Neuron (in vitro differentiated cells): ENCODE measurements around the gene MGLL.

ENCODE experiments used
- H2AFZ ChIP-seq: one replicate; pipeline ENCODE4 v1.6.1; 2013; ENCODE audit warnings: low read depth, mild to moderate bottlenecking, inconsistent platforms, low read length, moderate library complexity
- H3K27me3 ChIP-seq: one replicate; pipeline ENCODE4 v1.6.1; 2013; ENCODE audit warnings: low read length; ENCODE audit not compliant: insufficient read depth
- H3K36me3 ChIP-seq: one replicate; pipeline ENCODE4 v1.6.1; 2013; ENCODE audit warnings: low read length; ENCODE audit not compliant: insufficient read depth
- H3K4me1 ChIP-seq: one replicate; pipeline ENCODE4 v1.6.1; 2013; ENCODE audit warnings: low read length; ENCODE audit not compliant: insufficient read depth
- H3K4me3 ChIP-seq: 2 replicates; pipeline ENCODE4 v1.5.1; 2013; ENCODE audit warnings: mild to moderate bottlenecking, low read length, moderate library complexity
- H3K9me3 ChIP-seq: one replicate; pipeline ENCODE4 v1.6.1; 2013; ENCODE audit warnings: low read length

MGLL gene

DNA sequence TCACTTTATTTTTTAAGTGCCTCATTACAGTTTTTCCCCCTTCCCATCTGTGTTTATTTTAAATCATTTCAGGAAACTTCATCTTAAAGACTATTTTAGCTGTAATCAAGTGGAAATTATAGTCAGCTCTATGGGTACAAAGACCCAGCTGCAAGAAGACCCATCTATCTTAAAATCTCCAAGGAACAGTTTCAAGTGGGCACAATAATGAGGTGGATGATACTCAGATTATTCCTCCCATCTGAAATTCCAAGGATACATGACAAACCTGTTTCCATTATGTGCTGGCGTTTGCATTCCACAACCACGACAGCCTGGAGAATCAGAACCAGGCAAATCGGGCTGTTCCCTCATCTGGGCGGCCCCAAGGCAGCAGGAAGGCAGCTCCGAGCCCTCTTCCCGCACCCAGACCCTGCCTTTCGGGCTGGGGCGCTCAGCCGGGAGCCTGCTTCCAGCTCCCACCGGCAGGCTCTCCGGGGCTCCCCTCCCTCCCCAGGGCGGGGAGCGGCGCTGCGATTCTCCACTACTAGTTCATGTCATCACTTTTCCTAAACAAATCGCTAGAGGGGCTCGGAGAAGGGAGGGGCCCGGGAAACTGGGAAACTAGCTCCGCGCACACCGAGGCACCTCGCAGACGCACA, at the start of gene MGLL:
Gene MGLL (minus strand): TSS at position 475 of the 641 bp plus-strand sequence. CDS start 197 bp downstream, at position 278.
- H3K9me3 ChIP-seq, result no peaks in the 10 kb centered on the region
- peak within 1 kb of the TSS; percentile 35 for H3K4me3 ChIP-seq
- peaks cover 5% of the 10 kb centered on the region for H3K4me1 ChIP-seq
- peak within 1 kb of the TSS; percentile 79 for H2AFZ ChIP-seq
- no peaks in the 10 kb centered on the region for H3K36me3 ChIP-seq
- peaks cover 58% of the 10 kb centered on the region for H3K27me3 ChIP-seq

DNA sequence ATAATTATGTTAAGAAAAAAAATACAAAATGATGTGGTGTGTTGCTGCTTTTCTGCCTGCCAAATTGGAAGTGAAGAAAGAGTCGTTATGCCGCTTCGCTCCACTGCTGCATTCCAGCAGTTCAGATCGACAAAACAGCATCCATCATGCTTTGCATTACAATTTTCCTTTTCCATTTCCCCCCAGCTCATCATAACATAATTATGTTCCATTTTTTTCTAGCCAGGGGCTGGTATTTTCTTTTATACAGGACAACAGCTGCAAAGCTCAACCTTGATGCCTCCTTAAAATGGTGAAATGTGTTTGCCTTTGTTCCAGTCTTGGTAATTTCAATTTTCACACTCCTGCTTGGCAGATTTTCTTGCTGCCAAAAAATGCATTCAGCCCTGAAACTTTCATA, 47.8 kb upstream of the MGLL start:
- no peak overlapping the region for H3K4me3 ChIP-seq
- H2AFZ ChIP-seq, result no peak overlapping the region
- H3K27me3 ChIP-seq, result peaks cover 4% of the 10 kb centered on the region
- no peaks in the 10 kb centered on the region for H3K9me3 ChIP-seq
- H3K36me3 ChIP-seq, result no peaks in the 10 kb centered on the region
- no peaks in the 10 kb centered on the region for H3K4me1 ChIP-seq

DNA sequence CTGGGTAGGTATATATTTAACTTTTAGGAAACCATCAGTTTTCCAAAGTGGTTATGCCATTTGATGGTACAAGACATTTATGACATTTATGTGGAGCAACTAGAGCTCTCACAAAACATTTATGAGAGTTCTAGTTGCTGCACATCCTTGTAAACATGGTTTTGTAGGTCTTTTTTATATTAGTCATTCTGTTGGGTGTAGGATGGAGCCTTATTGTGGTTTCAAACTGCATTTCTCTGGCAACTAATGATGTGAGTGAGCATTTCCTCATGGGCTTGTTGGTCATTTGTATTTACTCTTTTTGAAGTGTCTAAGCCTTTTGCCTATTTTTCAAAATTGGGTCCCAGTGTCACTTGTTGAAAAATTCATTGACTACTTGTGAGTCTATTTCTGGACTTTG, 45.7 kb upstream of the MGLL start:
- H3K27me3 ChIP-seq, result peaks cover 4% of the 10 kb centered on the region
- H3K4me1 ChIP-seq, result no peaks in the 10 kb centered on the region

DNA sequence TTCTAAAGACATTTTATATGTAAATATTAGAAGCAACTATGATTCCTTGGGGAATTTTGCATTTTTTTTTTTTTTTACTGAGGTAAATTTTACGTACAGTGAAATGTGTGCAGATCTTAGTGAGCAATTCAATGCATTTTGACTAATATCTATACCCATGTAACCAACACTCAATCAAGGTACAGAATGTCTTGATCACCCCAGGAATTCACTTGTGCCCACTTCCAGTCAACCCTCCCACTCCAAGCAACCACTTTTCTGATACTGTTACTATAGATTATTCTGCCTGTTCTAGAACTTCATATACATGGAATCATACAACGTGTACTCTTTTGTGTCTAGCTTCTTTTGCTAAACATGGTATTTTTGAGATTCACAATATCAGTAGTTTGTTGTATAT, 45.1 kb upstream of the MGLL start:
- no peaks in the 10 kb centered on the region for H3K36me3 ChIP-seq
- H3K9me3 ChIP-seq, result no peaks in the 10 kb centered on the region
- H3K27me3 ChIP-seq, result peaks cover 4% of the 10 kb centered on the region
- H2AFZ ChIP-seq, result no peak overlapping the region
- H3K4me3 ChIP-seq, result no peak overlapping the region
- no peaks in the 10 kb centered on the region for H3K4me1 ChIP-seq

More for the DNA sequence above, 45.7 kb upstream of the MGLL start:
- H3K9me3 ChIP-seq, result no peaks in the 10 kb centered on the region
- no peaks in the 10 kb centered on the region for H3K36me3 ChIP-seq
- no peak overlapping the region for H3K4me3 ChIP-seq
- H2AFZ ChIP-seq, result no peak overlapping the region

DNA sequence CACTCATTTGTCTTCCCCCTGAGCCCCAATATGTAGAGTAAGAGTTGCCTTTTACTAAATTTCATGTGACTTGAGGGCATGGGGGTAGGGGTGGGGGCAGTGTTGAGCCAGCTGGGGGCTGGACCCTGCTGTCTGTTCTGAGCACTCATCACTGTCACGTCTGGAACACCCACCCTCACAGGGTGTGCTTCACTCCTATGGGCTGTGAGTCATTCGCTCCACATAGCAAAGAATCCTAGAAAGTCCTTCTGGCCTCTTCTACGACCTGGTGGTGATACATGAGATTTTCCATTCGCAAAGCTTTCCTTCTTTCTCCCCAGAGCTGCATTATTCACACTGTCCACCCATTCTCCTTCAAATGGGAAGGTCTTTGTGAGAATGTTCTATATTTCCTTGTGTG, 43.6 kb upstream of the MGLL start:
- Histone ChIP-seq H3K27me3 (peaks cover 4% of the 10 kb centered on the region), H3K4me3 (no peak overlapping the region), H3K9me3 (no peaks in the 10 kb centered on the region), H3K4me1 (no peaks in the 10 kb centered on the region), H3K36me3 (no peaks in the 10 kb centered on the region), H2AFZ (no peak overlapping the region)

DNA sequence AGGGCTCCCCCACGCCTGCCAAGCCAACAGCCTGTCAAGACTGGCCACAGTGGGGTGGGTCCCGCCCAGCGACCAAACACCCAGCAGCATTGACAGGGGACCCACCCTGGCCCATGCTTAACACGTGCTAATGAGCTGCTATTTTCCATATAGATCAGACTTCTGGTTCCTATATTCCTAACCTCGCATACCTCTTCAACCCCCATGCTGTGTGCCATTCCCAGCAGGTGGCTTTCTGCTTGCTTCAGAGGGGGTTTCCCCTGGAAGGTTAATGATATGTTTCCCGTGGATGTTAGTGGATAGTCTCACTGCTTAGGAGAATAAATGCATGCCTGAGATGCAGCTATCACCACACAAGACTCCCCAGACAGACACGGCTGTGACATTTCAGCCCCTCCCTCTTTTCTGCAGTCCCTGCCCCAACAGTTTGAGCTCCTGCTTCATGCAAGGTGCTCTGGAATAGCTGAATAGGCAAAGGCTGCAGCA, 37.9 kb upstream of the MGLL start:
- Histone ChIP-seq H3K4me1 (no peaks in the 10 kb centered on the region), H3K9me3 (no peaks in the 10 kb centered on the region), H3K36me3 (no peaks in the 10 kb centered on the region), H3K4me3 (no peak overlapping the region), H2AFZ (no peak overlapping the region), H3K27me3 (no peaks in the 10 kb centered on the region)

DNA sequence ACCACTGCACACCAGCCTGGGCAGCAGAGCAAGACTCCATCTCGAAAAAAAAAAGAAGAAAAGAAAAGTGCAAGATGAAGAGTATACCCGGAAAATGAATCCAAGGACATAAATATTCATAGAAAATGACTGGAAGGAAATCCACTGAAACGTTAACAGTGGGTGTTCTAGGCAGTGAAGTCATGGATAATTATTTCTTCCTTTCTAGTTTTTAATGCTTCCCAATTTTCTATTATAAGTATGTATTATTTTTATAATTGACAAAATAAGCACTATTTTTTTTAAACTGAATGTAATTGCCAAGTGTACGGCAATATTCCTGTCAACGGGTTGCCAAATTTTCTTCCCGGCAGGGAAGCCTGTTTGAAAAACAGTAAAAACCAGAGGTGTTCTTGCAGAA, 37.4 kb upstream of the MGLL start:
- Histone ChIP-seq H3K36me3 (no peaks in the 10 kb centered on the region), H3K27me3 (no peaks in the 10 kb centered on the region), H3K4me1 (no peaks in the 10 kb centered on the region), H3K4me3 (no peak overlapping the region), H3K9me3 (no peaks in the 10 kb centered on the region), H2AFZ (no peak overlapping the region)

DNA sequence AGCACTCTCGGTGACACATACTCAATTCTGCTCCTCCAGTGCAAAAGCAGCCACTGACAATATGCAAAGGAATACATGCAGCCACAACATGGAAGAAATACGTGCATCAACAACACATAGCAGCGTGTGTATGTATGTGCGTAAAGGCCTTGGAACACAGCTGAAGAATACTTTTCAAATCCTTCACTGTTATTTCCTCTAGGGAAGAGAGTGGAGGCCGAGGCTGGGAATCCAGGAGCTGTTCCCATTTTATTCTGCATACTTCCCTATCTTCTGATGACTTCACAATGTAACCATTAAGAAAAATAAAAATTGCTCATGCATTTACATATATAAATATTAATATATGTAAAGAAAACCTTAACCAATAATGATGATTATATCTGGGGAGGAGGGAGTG, 36.6 kb upstream of the MGLL start:
- peaks cover 1% of the 10 kb centered on the region for H3K27me3 ChIP-seq
- H2AFZ ChIP-seq, result no peak overlapping the region

DNA sequence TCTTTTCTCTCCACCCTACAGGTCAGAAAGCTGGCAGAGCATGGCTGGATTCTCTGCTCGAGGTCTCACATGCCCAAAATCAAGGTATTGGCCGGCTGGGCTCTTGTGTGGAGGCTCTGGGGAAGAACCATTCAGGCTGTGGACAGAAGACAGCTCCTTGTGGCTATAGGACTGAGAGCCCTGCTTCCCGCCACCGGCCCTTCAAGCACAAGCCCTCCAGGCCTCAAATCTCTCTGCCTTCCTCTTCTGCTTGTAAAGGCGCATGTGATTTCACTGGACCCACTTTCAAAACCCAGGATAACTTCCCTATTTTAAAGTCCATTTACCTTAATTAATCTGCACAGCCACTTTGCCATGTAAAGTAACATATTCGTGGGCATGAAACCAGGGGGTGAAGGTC, 36.2 kb upstream of the MGLL start:
- Histone ChIP-seq H3K4me1 (no peaks in the 10 kb centered on the region), H3K36me3 (no peaks in the 10 kb centered on the region), H3K27me3 (peaks cover 6% of the 10 kb centered on the region), H3K4me3 (no peak overlapping the region), H2AFZ (no peak overlapping the region), H3K9me3 (no peaks in the 10 kb centered on the region)

More for the DNA sequence above, 36.6 kb upstream of the MGLL start:
- no peaks in the 10 kb centered on the region for H3K9me3 ChIP-seq
- no peaks in the 10 kb centered on the region for H3K36me3 ChIP-seq
- no peak overlapping the region for H3K4me3 ChIP-seq
- no peaks in the 10 kb centered on the region for H3K4me1 ChIP-seq

DNA sequence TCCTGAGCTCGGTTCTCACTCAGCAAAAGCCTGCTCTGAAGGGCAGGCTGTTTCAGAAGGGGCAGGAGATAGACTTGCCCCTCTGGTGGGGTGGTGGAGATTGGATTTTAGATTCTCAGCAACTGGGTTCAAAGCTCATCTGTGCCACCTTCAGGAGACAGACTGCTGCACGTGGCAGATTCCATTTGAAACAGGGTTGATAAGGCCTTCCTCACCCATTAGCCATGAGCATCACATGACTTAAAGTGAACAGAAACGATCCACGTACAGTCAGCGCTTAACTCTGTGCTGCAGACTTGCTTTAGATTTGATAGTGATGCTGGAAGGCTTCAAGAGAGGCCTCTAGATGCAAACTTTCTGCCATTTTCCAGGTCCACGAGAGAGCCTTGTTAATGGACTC, 35.0 kb upstream of the MGLL start:
- Histone ChIP-seq H3K36me3 (no peaks in the 10 kb centered on the region), H3K4me1 (no peaks in the 10 kb centered on the region), H2AFZ (no peak overlapping the region), H3K4me3 (no peak overlapping the region), H3K27me3 (peaks cover 6% of the 10 kb centered on the region), H3K9me3 (no peaks in the 10 kb centered on the region)

DNA sequence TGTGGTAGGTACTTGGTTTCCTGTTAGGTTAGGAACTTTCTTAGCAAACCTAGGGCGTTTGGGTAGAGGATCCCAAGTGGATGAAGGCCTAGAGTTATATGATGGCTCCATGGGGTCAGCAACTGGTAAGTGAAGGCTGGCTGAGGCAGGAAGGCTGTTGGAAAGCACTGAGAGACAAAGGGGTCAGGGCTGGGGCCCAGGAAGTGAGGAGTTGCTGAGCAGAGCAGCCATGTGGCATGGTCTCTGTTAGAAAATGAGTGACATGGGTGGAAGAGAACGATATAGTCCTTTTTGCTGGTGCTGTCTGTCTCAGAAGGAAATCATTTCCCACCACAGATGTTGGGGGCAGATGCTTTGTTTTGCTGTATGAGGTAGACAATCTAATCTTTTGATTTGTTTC, 34.5 kb upstream of the MGLL start:
- Histone ChIP-seq H2AFZ (no peak overlapping the region), H3K9me3 (no peaks in the 10 kb centered on the region), H3K4me1 (no peaks in the 10 kb centered on the region), H3K36me3 (no peaks in the 10 kb centered on the region), H3K27me3 (peaks cover 9% of the 10 kb centered on the region), H3K4me3 (no peak overlapping the region)

DNA sequence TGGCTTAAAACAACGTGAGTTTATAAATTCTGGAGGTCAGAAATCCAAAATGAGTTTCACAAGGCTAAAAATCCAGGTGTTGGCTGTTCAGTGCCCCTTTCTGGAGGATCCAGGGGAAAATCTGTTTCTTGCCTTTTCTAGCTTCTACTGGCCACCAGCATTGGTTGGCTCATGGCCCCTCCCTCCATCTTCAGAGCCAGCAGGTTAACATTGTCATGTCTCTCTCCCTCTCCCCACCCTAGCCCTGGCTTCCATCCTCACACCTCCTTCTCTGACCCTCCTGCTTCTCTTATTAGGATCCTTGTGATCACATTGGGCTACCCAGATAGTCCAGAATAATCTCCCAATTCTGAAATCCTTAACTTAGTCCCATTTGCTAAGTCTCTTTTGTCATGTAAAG, 32.9 kb upstream of the MGLL start:
- Histone ChIP-seq H3K36me3 (no peaks in the 10 kb centered on the region), H3K27me3 (peaks cover 9% of the 10 kb centered on the region), H3K9me3 (no peaks in the 10 kb centered on the region), H3K4me3 (no peak overlapping the region), H2AFZ (no peak overlapping the region), H3K4me1 (no peaks in the 10 kb centered on the region)

DNA sequence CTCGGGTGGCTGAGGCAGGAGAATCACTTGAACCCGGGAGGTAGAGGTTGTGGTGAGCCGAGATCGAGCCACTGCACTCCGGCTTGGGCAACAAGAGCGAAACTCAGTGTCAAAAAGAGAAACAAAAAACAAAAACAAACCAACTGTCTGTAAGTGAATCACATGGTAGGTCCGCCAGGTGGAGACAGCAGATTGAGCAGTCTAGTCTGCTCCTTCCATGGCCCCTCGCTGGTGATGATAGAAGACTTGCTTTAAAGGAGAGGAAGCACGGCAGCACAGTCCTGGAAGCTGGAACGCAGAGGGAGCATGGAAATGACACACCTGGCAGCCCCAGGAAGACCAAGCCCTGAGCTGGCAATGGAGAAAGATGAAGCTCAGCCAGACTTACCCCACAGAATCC, 31.4 kb upstream of the MGLL start:
- no peak overlapping the region for H2AFZ ChIP-seq
- H3K4me1 ChIP-seq, result peaks cover 10% of the 10 kb centered on the region
- no peaks in the 10 kb centered on the region for H3K9me3 ChIP-seq
- H3K36me3 ChIP-seq, result no peaks in the 10 kb centered on the region
- H3K27me3 ChIP-seq, result peaks cover 9% of the 10 kb centered on the region
- no peak overlapping the region for H3K4me3 ChIP-seq

DNA sequence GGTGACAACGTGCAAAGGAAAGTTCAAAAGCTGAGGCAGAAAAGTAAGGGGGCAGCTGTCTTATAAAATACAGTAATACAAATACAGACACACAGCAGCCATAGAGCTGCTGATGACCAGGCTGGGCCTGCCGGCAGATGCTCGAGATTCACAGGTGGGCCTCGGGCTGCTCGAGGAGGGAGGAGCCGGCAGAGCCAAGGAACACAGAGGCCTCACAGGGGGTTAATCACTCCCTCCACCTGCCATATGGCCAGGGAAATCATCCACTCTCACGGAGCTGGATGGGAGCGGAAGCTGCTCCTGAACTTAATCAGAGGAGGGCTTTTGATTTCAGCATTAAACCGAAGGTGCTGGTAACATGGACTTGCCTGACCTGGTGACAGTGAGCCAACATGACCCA, 29.6 kb upstream of the MGLL start:
- Histone ChIP-seq H3K9me3 (no peaks in the 10 kb centered on the region), H3K4me1 (peaks cover 16% of the 10 kb centered on the region), H3K27me3 (peaks cover 9% of the 10 kb centered on the region), H3K36me3 (no peaks in the 10 kb centered on the region), H2AFZ (no peak overlapping the region), H3K4me3 (no peak overlapping the region)
